ENCODE measurements around the gene C2CD3. TPM values are rescaled to one million over a fixed set of nuclear protein-coding genes. Genes with fewer than 3 reads are reported as not detected.

The C2CD3 gene
- total and polyA plus RNA-seq, 2 donors (not counting 1 experiment from before 2014, with no cell fraction given): 5.8 to 8.3 TPM

GRCh38 chr11:74139151-74139918, 31.5 kb downstream of the C2CD3 start:
- DNase-seq (ENCODE audit: low read depth in 2 of 2): peak in 1 of 2 donors; percentile 18
- Histone ChIP-seq H3K79me2 (ENCODE audit: control insufficient read depth, insufficient read depth, low read length) (no peaks in the 10 kb centered on the region), H3K4me2 (ENCODE audit: extremely low read depth, insufficient read depth, low read length) (no peak overlapping the region), H3K36me3 (ENCODE audit: control insufficient read depth, insufficient read depth, low read length) (no peaks in the 10 kb centered on the region), H3K9me3 (ENCODE audit: control insufficient read depth, insufficient read depth, low read depth, low read length) (no peaks in the 10 kb centered on the region), H3K27me3 (ENCODE audit: control insufficient read depth, insufficient read depth, low read length) (no peaks in the 10 kb centered on the region), H4K20me1 (ENCODE audit: control insufficient read depth, extremely low read depth, insufficient read depth, low read length) (no peaks in the 10 kb centered on the region), H3K9ac (ENCODE audit: insufficient read depth, low read length) (no peak overlapping the region), H3K27ac (ENCODE audit: insufficient read depth, low read length) (no peak overlapping the region), H3K4me1 (ENCODE audit: control insufficient read depth, extremely low read depth, insufficient read depth, low read length) (peaks cover 8% of the 10 kb centered on the region), H3K4me3 (replicated peaks in 1 of 4; ENCODE audit: control extremely low read depth in 1 of 4, insufficient read depth in 1 of 4, low read depth in 3 of 4, low read length in 4 of 4) (no peak overlapping the region), H2AFZ (ENCODE audit: low read length) (no peak overlapping the region)
- TF ChIP-seq CTCF (conservative IDR thresholded peaks at IDR 0.05 in 1 of 2, IDR thresholded peaks at IDR 0.05 in 1 of 2; ENCODE audit: low read depth in 1 of 2, low read length in 2 of 2) (no peak), EZH2 (IDR thresholded peaks at IDR 0.05; ENCODE audit: low read length, missing control alignments) (no peak)

GRCh38 chr11:74138572-74138971, 32.2 kb downstream of the C2CD3 start:
- Histone ChIP-seq H3K79me2 (ENCODE audit: control insufficient read depth, insufficient read depth, low read length) (no peaks in the 10 kb centered on the region), H3K4me2 (ENCODE audit: extremely low read depth, insufficient read depth, low read length) (peak overlapping the region; percentile 55), H3K9me3 (ENCODE audit: control insufficient read depth, insufficient read depth, low read depth, low read length) (no peaks in the 10 kb centered on the region), H3K9ac (ENCODE audit: insufficient read depth, low read length) (no peak overlapping the region), H3K4me3 (replicated peaks in 1 of 4; ENCODE audit: control extremely low read depth in 1 of 4, insufficient read depth in 1 of 4, low read depth in 3 of 4, low read length in 4 of 4) (no peak overlapping the region), H3K27ac (ENCODE audit: insufficient read depth, low read length) (no peak overlapping the region), H3K4me1 (ENCODE audit: control insufficient read depth, extremely low read depth, insufficient read depth, low read length) (peaks cover 8% of the 10 kb centered on the region), H3K27me3 (ENCODE audit: control insufficient read depth, insufficient read depth, low read length) (no peaks in the 10 kb centered on the region), H4K20me1 (ENCODE audit: control insufficient read depth, extremely low read depth, insufficient read depth, low read length) (no peaks in the 10 kb centered on the region), H3K36me3 (ENCODE audit: control insufficient read depth, insufficient read depth, low read length) (no peaks in the 10 kb centered on the region), H2AFZ (ENCODE audit: low read length) (no peak overlapping the region)
- TF ChIP-seq CTCF (conservative IDR thresholded peaks at IDR 0.05 in 1 of 2, IDR thresholded peaks at IDR 0.05 in 1 of 2; ENCODE audit: low read depth in 1 of 2, low read length in 2 of 2): no peak
- no peak for TF ChIP-seq EZH2 (IDR thresholded peaks at IDR 0.05; ENCODE audit: low read length, missing control alignments)
- DNase-seq (ENCODE audit: low read depth in 2 of 2): peak; percentile 91 to 99

GRCh38 chr11:74138021-74138420, 32.8 kb downstream of the C2CD3 start:
- Histone ChIP-seq H3K27ac (ENCODE audit: insufficient read depth, low read length) (no peak overlapping the region), H3K9me3 (ENCODE audit: control insufficient read depth, insufficient read depth, low read depth, low read length) (no peaks in the 10 kb centered on the region), H3K36me3 (ENCODE audit: control insufficient read depth, insufficient read depth, low read length) (no peaks in the 10 kb centered on the region), H4K20me1 (ENCODE audit: control insufficient read depth, extremely low read depth, insufficient read depth, low read length) (no peaks in the 10 kb centered on the region), H3K9ac (ENCODE audit: insufficient read depth, low read length) (no peak overlapping the region), H3K27me3 (ENCODE audit: control insufficient read depth, insufficient read depth, low read length) (no peaks in the 10 kb centered on the region), H3K79me2 (ENCODE audit: control insufficient read depth, insufficient read depth, low read length) (no peaks in the 10 kb centered on the region), H3K4me2 (ENCODE audit: extremely low read depth, insufficient read depth, low read length) (no peak overlapping the region), H2AFZ (ENCODE audit: low read length) (no peak overlapping the region), H3K4me3 (replicated peaks in 1 of 4; ENCODE audit: control extremely low read depth in 1 of 4, insufficient read depth in 1 of 4, low read depth in 3 of 4, low read length in 4 of 4) (no peak overlapping the region), H3K4me1 (ENCODE audit: control insufficient read depth, extremely low read depth, insufficient read depth, low read length) (peaks cover 8% of the 10 kb centered on the region)
- TF ChIP-seq EZH2 (IDR thresholded peaks at IDR 0.05; ENCODE audit: low read length, missing control alignments) (no peak), CTCF (conservative IDR thresholded peaks at IDR 0.05 in 1 of 2, IDR thresholded peaks at IDR 0.05 in 1 of 2; ENCODE audit: low read depth in 1 of 2, low read length in 2 of 2) (no peak)
- peak; percentile 40 to 62 for DNase-seq (ENCODE audit: low read depth in 2 of 2)
